T-helper 22 cell (primary cell): ENCODE measurements around the gene IMPDH2.

ENCODE experiments used
- DNase-seq: peaks from one replicate; pipeline ENCODE4 v3.0.0-alpha.2; 2020; ENCODE audit warnings: low read depth

IMPDH2 gene

GRCh38 chr3:48980295-48980694, 48.9 kb downstream of the IMPDH2 start:
- DNase-seq: no peak

DNA sequence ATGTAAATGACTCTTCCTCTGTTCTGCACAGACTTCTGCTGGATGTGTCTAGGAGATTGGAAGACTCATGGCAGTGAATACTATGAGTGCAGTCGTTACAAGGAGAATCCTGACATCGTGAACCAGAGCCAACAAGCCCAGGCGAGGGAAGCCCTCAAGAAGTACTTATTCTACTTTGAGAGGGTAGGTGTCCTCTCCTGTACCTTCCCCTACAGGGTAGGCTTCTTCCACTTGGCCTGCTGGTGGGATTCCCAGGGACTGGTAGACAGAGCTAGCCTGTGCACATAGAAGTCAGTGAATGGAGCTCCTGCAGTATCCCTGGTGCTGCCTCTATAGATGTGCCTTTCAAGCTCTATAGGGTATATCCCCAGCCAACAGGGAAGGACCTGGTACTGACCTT, 49.7 kb downstream of the IMPDH2 start:
- DNase-seq: no peak
